Esophagus muscularis mucosa (tissue), 3 donors: Measurements from ENCODE around the gene COL26A1.

Source experiments
- CTCF ChIP-seq, 3 experiments: fragments of 200-600 bp in 2 of 3; fragments of 450-650 bp in 1 of 3; sonication (generic) in 2 of 3; IDR thresholded peaks; one replicate each; pipeline ENCODE4 v1.5.1; 2017 to 2019; ENCODE audit warnings: antibody characterized with exemption in 3 of 3, mild to moderate bottlenecking in 2 of 3, moderate library complexity in 1 of 3
- POLR2AphosphoS5 ChIP-seq, 2 donors: sonication (generic); formaldehyde crosslinking; IDR thresholded peaks; one replicate each; pipeline ENCODE4 v1.6.1; 2017; ENCODE audit warnings: antibody characterized with exemption in 2 of 2

- no peak for TF ChIP-seq POLR2AphosphoS5 (IDR thresholded peaks at IDR 0.05)
- TF ChIP-seq CTCF (IDR thresholded peaks at IDR 0.05) = no peak
These were observed 232.6 kb downstream of the COL26A1 start for GRCh38 chr7:101595246-101595645.
